Liver (tissue), 9 donors: ENCODE results near the gene BMP6. TPM values are rescaled to one million over a fixed set of nuclear protein-coding genes. Genes with fewer than 3 reads are reported as not detected.

Source experiments
- DNase-seq: peaks from one replicate; pipeline ENCODE4 v3.0.0-alpha.2; 2017; ENCODE audit warnings: low spot score
- H3K27ac ChIP-seq, 2 donors: one replicate each; pipeline ENCODE4 v1.7.0; 2013; ENCODE audit warnings: inconsistent platforms in 2 of 2, low read length in 2 of 2, control low read depth in 1 of 2, low read depth in 1 of 2, mild to moderate bottlenecking in 1 of 2
- H3K27me3 ChIP-seq, 4 donors: one replicate each; pipeline versions ENCODE4 v1.6.1 to v1.7.0; 2013; ENCODE audit warnings: low read length in 3 of 4, inconsistent platforms in 1 of 4, mild to moderate bottlenecking in 1 of 4, moderate library complexity in 1 of 4; ENCODE audit not compliant: control insufficient read depth in 4 of 4, insufficient read depth in 4 of 4
- H3K36me3 ChIP-seq, 4 donors: one replicate each; pipeline versions ENCODE4 v1.6.1 to v1.7.0; 2013; ENCODE audit warnings: low read length in 3 of 4, mild to moderate bottlenecking in 3 of 4, low read depth in 1 of 4, moderate library complexity in 1 of 4; ENCODE audit not compliant: control insufficient read depth in 4 of 4, insufficient read depth in 3 of 4
- H3K4me1 ChIP-seq, 4 donors: one replicate each; pipeline versions ENCODE4 v1.6.1 to v1.7.0; 2013; ENCODE audit warnings: low read length in 3 of 4, mild to moderate bottlenecking in 3 of 4, moderate library complexity in 1 of 4; ENCODE audit not compliant: control insufficient read depth in 4 of 4, insufficient read depth in 4 of 4
- H3K4me3 ChIP-seq, 3 donors: one replicate each; pipeline versions ENCODE4 v1.6.1 to v1.7.0; 2013; ENCODE audit warnings: low read length in 3 of 3, control low read depth in 1 of 3, low read depth in 1 of 3, mild to moderate bottlenecking in 1 of 3
- H3K9ac ChIP-seq, 2 donors: one replicate each; pipeline ENCODE4 v1.7.0; 2013; ENCODE audit warnings: low read length in 2 of 2, mild to moderate bottlenecking in 2 of 2, moderate library complexity in 2 of 2, control low read depth in 1 of 2, low read depth in 1 of 2
- H3K9me3 ChIP-seq, 4 donors: one replicate each; pipeline versions ENCODE4 v1.6.1 to v1.7.0; 2013; ENCODE audit warnings: low read length in 3 of 4; ENCODE audit not compliant: control insufficient read depth in 4 of 4
- CTCF ChIP-seq: fragments of 150-350 bp; IDR thresholded peaks from 2 replicates; pipeline ENCODE4 v1.5.1; 2017; ENCODE audit warnings: improper control_type of control experiment, low read depth, low read length; ENCODE audit not compliant: missing input control
- EGR1 ChIP-seq, 2 donors: IDR thresholded peaks; 2 replicates each; pipeline ENCODE4 v1.6.1; 2016 to 2018; ENCODE audit warnings: antibody characterized with exemption in 2 of 2, low read depth in 2 of 2
- FOXA1 ChIP-seq: IDR thresholded peaks from 2 replicates; pipeline ENCODE4 v1.6.1; 2016; ENCODE audit warnings: antibody characterized with exemption
- FOXA2 ChIP-seq: IDR thresholded peaks from 2 replicates; pipeline ENCODE4 v1.6.1; 2016; ENCODE audit warnings: antibody characterized with exemption
- GABPA ChIP-seq, 2 donors: IDR thresholded peaks in 1 of 2; conservative IDR thresholded peaks in 1 of 2; 2 replicates each; pipeline ENCODE4 v1.6.1; 2016; ENCODE audit warnings: antibody characterized with exemption in 2 of 2, mild to moderate bottlenecking in 1 of 2, moderate library complexity in 1 of 2
- HNF4A ChIP-seq, 2 donors: conservative IDR thresholded peaks; 2 replicates each; pipeline ENCODE4 v1.6.1; 2016; ENCODE audit warnings: antibody characterized with exemption in 2 of 2, mild to moderate bottlenecking in 2 of 2
- HNF4G ChIP-seq: IDR thresholded peaks from 2 replicates; pipeline ENCODE4 v1.6.1; 2016; ENCODE audit warnings: antibody characterized with exemption
- JUND ChIP-seq, 2 donors: IDR thresholded peaks; 2 replicates each; pipeline ENCODE4 v1.6.1; 2016; ENCODE audit warnings: antibody characterized with exemption in 2 of 2
- NR2F2 ChIP-seq: IDR thresholded peaks from 2 replicates; pipeline ENCODE4 v1.6.1; 2016; ENCODE audit warnings: antibody characterized with exemption
- RAD21 ChIP-seq, 2 donors: IDR thresholded peaks; 2 replicates each; pipeline ENCODE4 v1.6.1; 2016; ENCODE audit warnings: antibody characterized with exemption in 2 of 2, mild to moderate bottlenecking in 2 of 2
- REST ChIP-seq: IDR thresholded peaks from 2 replicates; pipeline ENCODE4 v1.6.1; 2016; ENCODE audit warnings: antibody characterized with exemption, mild to moderate bottlenecking
- RXRA ChIP-seq, 2 donors: IDR thresholded peaks; 2 replicates each; pipeline ENCODE4 v1.6.1; 2017 to 2018; ENCODE audit warnings: antibody characterized with exemption in 2 of 2, mild to moderate bottlenecking in 1 of 2
- SP1 ChIP-seq: IDR thresholded peaks from 2 replicates; pipeline ENCODE4 v1.6.1; 2018; ENCODE audit warnings: antibody characterized with exemption, mild to moderate bottlenecking
- YY1 ChIP-seq: IDR thresholded peaks from 2 replicates; pipeline ENCODE4 v1.6.1; 2016; ENCODE audit warnings: antibody characterized with exemption, mild to moderate bottlenecking
- ZBTB33 ChIP-seq: IDR thresholded peaks from 2 replicates; pipeline ENCODE4 v1.6.1; 2016; ENCODE audit warnings: antibody characterized with exemption
- WGBS: extraction: QIAGEN DNeasy Blood & Tissue Kit; methylation state at CpG from one replicate; pipeline ENCODE4 v1.1.7; 2013; 5-methylcytosine and 5-hydroxymethylcytosine counted together
- polyA plus RNA-seq, 2 donors: library from polyadenylated mRNA; stranded (reverse) in 1 of 2; unstranded in 1 of 2; fragments of 200-250 nt in 1 of 2; fragments of >200 nt in 1 of 2; fragmentation: Nextera tagmentation in 1 of 2; extraction: Ambion mirVana in 1 of 2; gene quantifications; one replicate each; pipeline versions ENCODE4 v1.2.1 to v1.2.3, GENCODE V29; 2013 to 2015
- total RNA-seq, 2 donors: library from RNA; depleted of rRNA; stranded (reverse); fragments of >200 nt; gene quantifications; one replicate each; pipeline ENCODE4 v1.2.3, GENCODE V29; 2014
- TF ChIP-seq, protein P1 (sequence below): IDR thresholded peaks from 2 replicates; pipeline ENCODE4 v1.6.1; 2016; ENCODE audit warnings: antibody characterized with exemption
- TF ChIP-seq, protein P2 (sequence below): IDR thresholded peaks from 2 replicates; pipeline ENCODE4 v1.6.1; 2016; ENCODE audit warnings: antibody characterized with exemption
- donor health status: healthy.
- donor health status: healthy.
- donor health status: healthy.
- donor health status: healthy.
- donor health status: healthy.

Gene BMP6
- total and polyA plus RNA-seq, 4 donors, result 0.57 to 5.9 (median 2.3) TPM

- TF ChIP-seq NR2F2 (no peak), SP1 (no peak), FOXA2 (no peak), YY1 (no peak), FOXA1 (no peak), REST (no peak), RAD21 (IDR thresholded peaks at IDR 0.05) (no peak)
Observed at GRCh38 chr6:7805850-7806214, 79.9 kb downstream of the BMP6 start (continued).

DNA sequence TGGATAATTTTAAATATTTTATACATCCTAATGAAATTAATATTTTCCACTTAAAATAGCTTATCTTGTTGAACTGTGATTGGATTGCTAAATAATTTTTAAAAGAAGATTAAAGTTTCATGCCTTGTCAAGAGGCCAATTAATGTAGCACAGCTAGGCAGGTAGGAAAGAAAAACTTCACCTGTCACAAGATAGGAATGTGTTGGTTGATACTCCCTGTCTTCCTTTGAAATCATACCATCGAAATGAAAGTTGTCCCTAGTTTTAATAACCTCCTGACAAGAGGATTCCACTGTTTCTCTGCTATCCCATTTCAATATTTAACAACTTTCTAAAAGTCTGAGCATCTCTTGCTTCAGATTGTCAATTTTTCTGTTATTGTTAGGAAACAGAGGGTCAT lies 80.8 kb downstream of the BMP6 start:
- H3K9me3 ChIP-seq, result no peaks in the 10 kb centered on the region
- 65% methylated on average over 1 of the region's 1 CpG for WGBS
- no peaks in the 10 kb centered on the region for H3K4me1 ChIP-seq
- H3K27me3 ChIP-seq, result peaks cover 0 to 3% (median 0%) of the 10 kb centered on the region in 4 donors
- no peak overlapping the region for H3K4me3 ChIP-seq
- H3K36me3 ChIP-seq, result no peaks in the 10 kb centered on the region
- H3K27ac ChIP-seq, result no peak overlapping the region
- DNase-seq, result no peak
- H3K9ac ChIP-seq, result no peak overlapping the region
- TF ChIP-seq, protein P1, sequence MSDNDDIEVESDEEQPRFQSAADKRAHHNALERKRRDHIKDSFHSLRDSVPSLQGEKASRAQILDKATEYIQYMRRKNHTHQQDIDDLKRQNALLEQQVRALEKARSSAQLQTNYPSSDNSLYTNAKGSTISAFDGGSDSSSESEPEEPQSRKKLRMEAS, result no peak
- no peak for TF ChIP-seq GABPA (IDR thresholded peaks at IDR 0.05 in 1 of 2, conservative IDR thresholded peaks at IDR 0.05 in 1 of 2)
- TF ChIP-seq YY1, result no peak
- TF ChIP-seq EGR1 (IDR thresholded peaks at IDR 0.05; ENCODE audit: low read depth in 2 of 2), result no peak
- no peak for TF ChIP-seq FOXA1
- TF ChIP-seq HNF4A (conservative IDR thresholded peaks at IDR 0.05), result no peak
- no peak for TF ChIP-seq FOXA2
- no peak for TF ChIP-seq ZBTB33
- no peak for TF ChIP-seq RXRA (IDR thresholded peaks at IDR 0.05)
- no peak for TF ChIP-seq RAD21 (IDR thresholded peaks at IDR 0.05)
- TF ChIP-seq JUND (IDR thresholded peaks at IDR 0.05), result no peak

DNA sequence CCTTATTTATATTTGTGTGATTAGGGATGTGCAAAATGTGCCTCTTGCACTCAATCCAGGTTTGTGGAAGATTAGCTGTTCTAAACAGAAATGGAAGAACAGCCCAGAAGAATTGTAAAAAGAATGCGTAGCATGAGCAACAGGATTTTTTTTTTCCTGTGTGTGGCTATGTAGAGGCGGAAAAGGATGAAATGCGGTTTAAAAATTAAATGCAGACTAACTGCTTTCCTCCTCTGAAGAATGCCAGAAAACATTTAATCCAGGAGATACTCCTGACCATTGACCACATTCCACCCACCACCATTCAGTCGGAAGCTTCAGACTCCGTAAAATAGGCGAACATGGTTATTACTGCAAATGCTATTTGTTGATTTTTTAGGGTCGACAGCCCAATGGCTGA lies 83.4 kb downstream of the BMP6 start:
- Histone ChIP-seq H3K9ac (no peak overlapping the region), H3K4me1 (no peaks in the 10 kb centered on the region), H3K27me3 (peaks cover 0 to 3% (median 0%) of the 10 kb centered on the region in 4 donors), H3K36me3 (no peaks in the 10 kb centered on the region), H3K9me3 (no peaks in the 10 kb centered on the region), H3K27ac (no peak overlapping the region), H3K4me3 (no peak overlapping the region)
- no peak for TF ChIP-seq JUND (IDR thresholded peaks at IDR 0.05)
- no peak for TF ChIP-seq FOXA2
- TF ChIP-seq, protein P1, result no peak
- no peak for TF ChIP-seq HNF4G
- TF ChIP-seq CTCF, result no peak
- TF ChIP-seq, protein P2, sequence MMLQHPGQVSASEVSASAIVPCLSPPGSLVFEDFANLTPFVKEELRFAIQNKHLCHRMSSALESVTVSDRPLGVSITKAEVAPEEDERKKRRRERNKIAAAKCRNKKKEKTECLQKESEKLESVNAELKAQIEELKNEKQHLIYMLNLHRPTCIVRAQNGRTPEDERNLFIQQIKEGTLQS, result no peak
- no peak for TF ChIP-seq REST
- TF ChIP-seq EGR1 (IDR thresholded peaks at IDR 0.05; ENCODE audit: low read depth in 2 of 2), result no peak
- DNase-seq, result no peak
- 85% methylated on average over 7 of the region's 7 CpGs for WGBS
